NOMO-1 (cell line): ENCODE measurements around the gene CTIF.

Source experiments
- DNase-seq, 2 experiments: peaks; one replicate each; lab custom pipeline; 2025; ENCODE audit not compliant: unreplicated experiment in 2 of 2; lab: John Stamatoyannopoulos, UW

CTIF gene

DNA sequence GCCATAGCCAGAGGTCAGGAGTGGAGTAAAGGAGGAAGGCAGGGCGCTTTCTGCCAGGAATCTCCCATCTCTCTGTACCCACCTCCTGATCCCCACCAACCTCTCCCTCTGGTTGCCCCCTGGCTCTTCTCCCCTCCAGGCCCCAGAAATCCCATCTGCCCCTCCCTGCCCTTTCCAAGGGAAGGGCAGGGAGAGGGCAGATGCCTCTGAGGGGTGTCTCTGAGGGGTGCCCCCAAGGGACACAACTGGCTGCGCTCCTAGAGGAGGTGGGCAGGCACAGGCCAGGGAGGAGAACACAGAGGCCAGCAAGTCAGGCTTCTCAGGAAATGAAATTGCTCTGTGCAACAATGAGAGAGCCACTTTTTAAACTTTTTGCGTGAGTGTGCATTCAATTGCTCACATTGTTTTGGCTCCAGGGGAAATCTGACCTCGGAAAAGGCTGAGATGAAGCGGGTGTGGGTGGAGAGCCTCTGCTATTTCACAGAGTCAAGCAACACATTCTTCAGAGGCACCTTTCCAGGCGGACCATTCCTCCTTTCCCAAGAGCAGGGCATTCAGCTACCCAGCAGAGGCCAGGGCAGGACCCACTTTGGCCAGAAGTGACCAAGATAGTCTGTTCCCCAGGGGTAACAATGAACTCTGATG is 286.4 kb downstream of the CTIF start:
- DNase-seq = no peak

- DNase-seq = no peak
Measured at GRCh38 chr18:48826271-48826670, 287.4 kb downstream of the CTIF start.

DNA sequence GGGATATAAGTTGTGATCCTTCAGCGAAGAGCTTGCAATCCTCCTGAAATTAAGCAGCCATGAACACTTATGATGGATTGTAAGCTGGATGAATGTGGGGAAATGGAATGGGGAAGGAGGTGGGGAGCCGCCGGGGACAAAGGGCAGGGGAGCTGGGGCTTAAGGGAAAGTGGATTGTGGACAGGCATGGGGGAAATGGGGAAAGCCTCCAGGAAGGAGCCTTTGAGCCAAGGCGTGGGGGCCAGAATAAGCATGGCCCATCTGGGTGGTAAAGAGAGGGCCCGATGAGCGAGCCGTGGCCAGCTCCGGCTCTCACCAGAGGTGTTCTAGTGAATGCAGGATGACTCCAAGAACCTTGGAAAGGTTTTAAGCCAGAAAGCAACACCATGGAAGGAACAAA is 288.0 kb downstream of the CTIF start:
- DNase-seq = no peak

DNA sequence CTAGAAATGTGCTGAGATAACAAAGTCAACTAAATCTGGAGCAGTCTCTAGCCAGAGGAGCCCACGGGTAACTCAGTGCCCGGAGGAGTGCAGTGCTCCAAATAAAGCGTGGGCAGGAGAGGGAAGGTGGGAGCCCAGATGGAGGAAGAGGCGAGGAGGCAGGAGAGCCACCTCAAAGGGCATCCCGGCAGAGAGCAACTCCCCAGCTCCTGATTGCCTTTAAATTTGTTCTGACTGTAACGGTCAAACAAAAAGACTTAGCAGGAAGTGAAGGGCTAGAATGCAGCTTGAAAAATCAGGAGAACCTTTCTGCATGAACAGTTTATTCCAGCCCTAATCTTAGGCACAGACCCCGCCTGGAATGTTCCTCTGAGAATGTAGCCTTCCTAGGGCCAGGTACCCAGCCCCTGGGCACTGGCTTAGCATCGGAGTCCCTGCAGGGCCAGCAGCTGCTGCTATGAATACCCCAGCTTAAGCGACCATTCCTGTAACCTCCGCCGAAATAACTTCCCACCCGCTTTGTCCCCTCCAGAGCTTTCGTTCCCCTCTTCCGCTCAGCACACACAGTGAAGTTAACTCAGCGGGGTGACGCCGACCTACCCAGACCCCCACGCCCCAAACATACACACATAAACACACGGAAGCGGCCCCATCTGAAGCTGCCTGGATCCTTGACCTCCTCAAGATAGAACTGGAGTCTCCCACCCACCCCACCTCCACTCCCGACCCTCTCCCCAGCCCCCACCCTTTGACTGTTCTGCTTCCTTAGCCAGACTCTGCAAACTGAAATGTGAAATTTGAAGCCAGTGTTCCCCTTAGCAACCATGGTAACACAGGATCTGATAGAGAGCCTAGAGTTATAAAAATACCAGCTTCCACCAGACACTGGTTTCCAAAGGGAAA is 288.7 kb downstream of the CTIF start:
- DNase-seq = no peak

GRCh38 chr18:48828194-48828545 is 289.3 kb downstream of the CTIF start:
- DNase-seq = no peak

DNA sequence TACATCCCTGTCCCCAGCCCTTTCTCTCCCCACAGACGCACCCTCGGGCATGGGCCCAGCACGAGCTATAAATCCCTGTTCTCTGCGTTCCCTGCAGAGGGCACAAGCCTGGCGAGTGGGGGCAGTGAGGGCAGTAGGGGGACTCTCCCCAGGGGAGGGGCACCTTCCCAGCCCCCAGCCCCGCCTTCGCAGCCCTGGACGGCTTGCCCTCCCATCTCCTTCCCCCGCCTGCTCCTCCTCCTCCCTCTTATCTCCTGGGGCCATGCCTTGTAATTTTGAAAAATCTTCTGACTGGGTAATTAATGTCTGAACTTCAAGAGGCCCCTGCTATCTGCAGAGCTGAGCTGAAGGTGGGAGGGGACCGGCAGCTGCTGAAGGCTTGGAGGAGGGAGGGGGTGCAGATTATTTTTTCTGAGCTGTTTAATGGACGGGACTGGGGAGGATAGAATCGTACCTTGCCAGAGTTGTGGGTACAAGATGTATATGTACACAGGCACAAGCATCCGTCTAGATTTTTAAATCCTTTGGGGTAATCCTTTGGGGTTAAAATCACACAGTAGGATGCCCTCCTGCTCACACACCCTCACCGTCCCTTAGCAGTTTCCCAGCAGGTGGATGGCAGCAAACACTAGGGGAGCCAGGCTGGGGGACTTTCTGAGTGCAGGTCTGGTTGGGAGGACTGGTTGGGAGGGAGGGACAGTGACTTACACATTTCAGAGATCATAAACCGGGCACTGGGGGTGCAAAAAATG is 290.0 kb downstream of the CTIF start:
- DNase-seq = no peak

DNA sequence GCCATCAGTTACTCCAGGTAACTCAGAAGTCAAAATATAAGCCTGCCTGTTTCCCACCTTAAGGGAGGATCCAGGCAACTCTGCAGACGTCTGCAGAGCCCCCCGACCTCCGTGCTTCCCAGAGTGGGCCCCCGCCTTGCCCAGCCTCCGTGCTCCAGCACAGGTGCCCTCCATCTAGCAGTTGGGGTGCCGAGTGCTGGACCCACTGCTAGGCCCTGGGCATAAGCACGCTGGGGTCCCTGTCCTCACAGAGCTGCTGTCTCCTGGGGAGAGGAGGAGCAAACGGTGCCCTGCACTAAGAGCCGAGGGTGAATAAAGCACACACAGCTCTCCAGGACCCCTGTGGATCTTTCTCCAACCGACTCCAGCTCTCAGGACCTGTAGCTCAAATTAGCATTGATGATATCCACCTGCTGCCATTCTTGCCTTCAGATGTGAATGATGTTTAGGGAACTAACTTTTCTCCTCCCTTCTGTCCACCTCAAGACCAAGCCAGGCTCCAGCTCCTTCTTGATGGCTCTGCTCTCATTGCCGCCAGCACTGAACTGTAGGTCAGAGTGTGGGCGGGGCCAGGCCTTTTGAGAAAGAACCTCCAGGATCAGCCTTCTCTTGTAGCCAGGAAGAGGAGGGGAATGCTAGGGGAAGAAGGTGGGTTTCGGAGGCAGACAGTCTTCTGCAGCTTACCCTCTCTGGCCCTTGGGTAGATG is 290.8 kb downstream of the CTIF start:
- DNase-seq = no peak

DNA sequence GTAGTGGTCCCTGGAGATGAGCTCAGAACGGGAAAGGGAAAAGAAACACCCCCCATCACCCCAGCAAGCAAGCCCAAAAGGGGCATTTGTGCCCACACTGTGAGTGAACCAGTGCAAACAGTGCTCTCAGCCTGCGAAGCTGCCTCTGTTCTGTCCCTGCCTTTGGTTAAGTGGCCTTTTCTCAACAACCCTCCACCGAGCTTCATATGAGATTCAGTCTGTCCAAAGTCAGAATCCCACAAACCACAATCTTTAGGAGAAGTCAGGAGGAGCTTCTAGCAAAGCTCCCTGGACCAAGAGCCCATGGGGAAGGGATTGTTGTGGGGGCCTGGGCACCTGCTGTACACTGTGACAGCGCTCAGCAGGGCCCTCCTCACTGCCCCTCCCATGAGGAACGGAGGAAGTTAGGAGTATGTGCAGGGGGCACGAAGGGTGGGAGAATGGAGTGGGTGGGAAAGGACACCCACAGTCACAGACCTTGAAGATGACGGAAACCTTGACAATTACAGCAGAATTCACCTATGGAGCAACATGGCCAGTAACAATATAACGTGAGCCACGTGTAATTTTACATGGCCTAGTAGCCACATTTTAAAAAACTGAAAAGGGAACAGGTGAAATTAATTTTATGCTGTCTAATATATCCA is 292.4 kb downstream of the CTIF start:
- no peak for DNase-seq

DNA sequence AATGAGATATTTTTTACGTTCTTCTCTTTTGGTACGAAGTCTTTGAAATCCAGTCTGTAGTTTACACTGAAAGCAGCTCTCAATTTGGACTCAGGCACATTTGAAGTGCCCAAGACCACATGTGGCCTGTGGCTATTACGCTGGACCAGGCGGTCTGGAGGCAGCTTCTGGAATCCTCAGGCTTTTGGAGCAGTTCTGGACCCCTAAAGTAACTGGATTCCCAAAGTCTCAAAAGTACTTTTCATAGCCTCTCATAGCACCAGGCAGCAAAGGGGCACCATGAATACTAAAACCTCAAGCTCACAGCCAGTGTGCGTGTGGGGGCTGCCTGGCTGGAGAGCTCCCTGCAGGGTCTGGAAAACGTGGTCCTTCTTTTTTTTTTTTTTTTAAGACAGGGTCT is 293.0 kb downstream of the CTIF start:
- no peak for DNase-seq

DNA sequence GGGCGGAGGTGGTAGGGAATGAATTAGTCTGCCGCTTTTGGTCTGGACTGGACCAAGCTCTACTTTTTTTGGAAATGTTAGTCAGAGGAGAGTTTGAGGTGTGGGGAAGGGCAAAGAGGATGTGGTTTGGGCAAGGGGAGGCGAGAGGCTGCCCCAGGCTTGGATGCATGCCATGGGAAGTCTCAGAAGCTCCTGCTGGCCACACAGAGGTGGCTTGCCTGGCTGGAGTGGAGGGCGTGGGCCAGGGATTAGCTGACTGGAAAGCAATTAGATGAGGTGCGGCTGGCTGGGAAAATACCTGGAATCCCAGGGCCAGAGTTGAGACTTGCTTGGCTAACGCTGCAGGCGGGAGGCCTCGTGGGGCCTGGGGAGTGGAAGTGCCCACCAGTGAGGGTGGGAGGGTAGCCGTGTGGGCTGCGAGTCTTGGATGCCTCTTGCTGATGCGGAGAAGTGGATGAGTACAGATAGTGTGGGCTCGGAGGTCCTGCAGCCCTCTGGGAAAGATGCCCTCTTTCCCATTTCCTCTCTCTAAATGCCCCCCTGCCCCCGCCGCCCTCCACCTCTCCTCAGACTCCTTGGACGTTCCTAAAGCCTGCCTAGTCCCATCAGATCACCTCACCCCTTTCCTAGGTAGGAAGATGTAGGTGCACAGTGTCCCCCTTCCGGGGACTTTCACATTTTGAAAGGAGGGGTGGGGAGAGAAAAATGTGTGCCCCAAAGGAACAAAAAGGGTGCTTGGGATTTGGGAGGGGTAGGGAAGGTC is 294.3 kb downstream of the CTIF start:
- peak in 1 of 2 experiments; percentile 38 for DNase-seq

GRCh38 chr18:48833701-48834412 is 295.0 kb downstream of the CTIF start:
- DNase-seq = peak; percentile 32 to 52

- DNase-seq = peak; percentile 84 to 92
Measured at GRCh38 chr18:48834413-48835031, 295.7 kb downstream of the CTIF start.

DNA sequence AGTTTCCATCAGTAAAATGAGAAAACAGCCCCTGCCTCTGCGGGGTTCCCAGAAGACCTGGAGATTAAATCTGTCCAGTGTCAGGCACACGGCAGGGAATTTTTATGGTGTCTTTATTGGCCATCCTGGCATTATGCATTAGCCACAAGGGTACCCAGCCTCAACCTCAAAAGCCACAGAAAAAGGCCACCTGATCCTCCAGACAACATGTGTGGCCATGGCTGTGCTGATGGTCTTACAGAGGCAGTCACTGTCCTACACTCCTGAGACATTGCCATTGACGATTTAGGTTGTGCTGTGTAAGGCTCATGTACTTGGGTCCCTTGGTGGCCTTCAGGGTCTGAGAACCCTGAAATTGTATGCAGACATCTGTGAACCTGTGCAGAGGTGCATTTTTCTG is 296.3 kb downstream of the CTIF start:
- no peak for DNase-seq

- DNase-seq = no peak
Measured at GRCh38 chr18:48835745-48836170, 296.9 kb downstream of the CTIF start.

DNA sequence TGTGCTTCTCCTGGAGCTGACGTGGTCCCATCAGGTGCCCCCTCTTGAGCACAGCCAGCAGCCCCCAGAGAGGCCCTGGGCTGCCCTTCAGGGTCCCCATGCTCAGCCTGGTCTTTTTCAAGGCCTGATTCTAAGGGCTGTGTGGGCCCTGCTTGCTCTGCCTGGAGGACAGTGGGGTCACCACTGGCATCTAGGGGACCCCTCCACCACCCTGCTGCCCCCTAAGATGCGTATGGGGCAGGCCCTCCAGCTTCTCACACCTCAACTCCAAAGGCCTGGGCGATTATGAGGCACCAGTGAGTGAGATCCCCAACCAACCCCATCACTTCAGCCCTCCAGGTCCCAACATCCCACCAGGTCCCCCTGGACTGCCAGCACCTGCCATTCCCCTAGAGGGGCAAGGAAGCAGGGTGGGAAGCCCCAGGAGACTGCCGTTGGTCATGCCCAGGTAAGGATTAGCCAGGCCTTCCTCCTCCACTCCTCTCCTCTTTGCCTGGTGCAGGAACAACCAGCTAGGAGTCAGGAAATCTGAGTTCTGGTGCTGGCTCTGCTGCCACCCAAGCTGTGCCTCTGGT is 297.5 kb downstream of the CTIF start:
- no peak for DNase-seq

DNA sequence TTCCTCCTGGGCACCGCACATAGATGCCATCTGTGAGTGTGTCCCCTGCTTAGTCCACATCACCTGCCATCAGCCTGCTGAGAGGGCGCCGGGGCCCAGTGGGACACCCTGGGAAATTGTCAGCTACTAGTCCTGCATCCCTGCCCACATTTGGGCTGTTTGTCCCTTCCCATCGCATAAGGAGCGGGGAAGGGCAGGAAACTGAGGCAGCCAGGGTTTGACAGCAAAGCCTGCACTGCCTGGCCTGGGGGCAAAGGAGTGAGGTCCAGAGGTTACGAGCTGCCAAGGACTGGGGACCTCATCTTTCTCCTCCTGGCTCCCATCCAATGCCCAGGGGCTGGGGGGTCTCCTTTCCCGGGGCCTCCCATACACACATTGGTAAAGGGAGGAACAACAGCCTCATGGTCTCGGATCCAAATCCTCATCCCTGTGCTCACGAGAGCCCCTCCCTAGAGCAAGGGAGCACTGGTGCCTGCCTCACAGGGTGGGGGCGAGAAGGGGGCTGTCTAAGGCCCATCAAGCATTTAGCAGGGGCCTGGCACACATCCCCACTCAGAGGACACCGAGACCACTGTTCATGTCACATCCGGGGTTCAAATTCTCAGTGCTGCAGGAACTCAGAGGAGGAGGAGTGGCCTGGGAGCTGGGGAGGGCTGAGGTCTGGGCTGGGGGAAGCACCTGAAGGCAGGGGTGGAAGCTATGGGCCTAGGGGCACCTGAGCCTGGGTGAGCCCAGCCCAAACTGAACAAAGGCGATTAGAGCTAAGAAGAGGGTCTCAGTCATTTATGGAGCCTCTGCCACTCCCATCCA is 298.2 kb downstream of the CTIF start:
- no peak for DNase-seq

GRCh38 chr18:48837676-48838075 is 298.8 kb downstream of the CTIF start:
- DNase-seq = no peak
